ENCODE data around the gene NLE1. TPM values are rescaled to one million over a fixed set of nuclear protein-coding genes. Genes with fewer than 3 reads are reported as not detected.
"Not testable (repeated sequence)": the region's sequence is repeated elsewhere in the genome, so short reads cannot be mapped to it uniquely, and the experiment has no call there.

The NLE1 gene
- total RNA-seq, 4 donors from 2014 or later = 9.6 to 16.1 (median 13.8) TPM

- WGBS = 95% methylated on average over 14 of the region's 14 CpGs
- H3K4me1 ChIP-seq = no peaks in the 10 kb centered on the region
- no peaks in the 10 kb centered on the region for H3K9me3 ChIP-seq
- H3K36me3 ChIP-seq = peaks cover 17 to 88% (median 62%) of the 10 kb centered on the region in 4 donors
- no peak overlapping the region for H3K4me3 ChIP-seq
- DNase-seq (ENCODE audit: extremely low spot score) = no peak
- intact Hi-C loops (cut with DNase I) = no loop called here
- no peak overlapping the region for H3K27ac ChIP-seq (replicated peaks in 1 of 4)
- H3K27me3 ChIP-seq = no peaks in the 10 kb centered on the region
- TF ChIP-seq CTCF (IDR thresholded peaks at IDR 0.05) (no peak), POLR2AphosphoS5 (IDR thresholded peaks at IDR 0.05) (no peak), EP300 (IDR thresholded peaks at IDR 0.05) (no peak), POLR2A (IDR thresholded peaks at IDR 0.05; ENCODE audit: low read depth) (no peak)
These were observed 41.1 kb downstream of the NLE1 start for GRCh38 chr17:35101036-35101435.

- Histone ChIP-seq H3K4me1 (no peaks in the 10 kb centered on the region), H3K9me3 (no peaks in the 10 kb centered on the region), H3K4me3 (no peak overlapping the region), H3K27ac (replicated peaks in 1 of 4) (no peak overlapping the region), H3K27me3 (no peaks in the 10 kb centered on the region), H3K36me3 (peaks cover 17 to 78% (median 52%) of the 10 kb centered on the region in 4 donors)
- intact Hi-C loops (cut with DNase I) = no loop called here
- TF ChIP-seq EP300 (IDR thresholded peaks at IDR 0.05) (no peak), POLR2AphosphoS5 (IDR thresholded peaks at IDR 0.05) (no peak), POLR2A (IDR thresholded peaks at IDR 0.05; ENCODE audit: low read depth) (no peak), CTCF (IDR thresholded peaks at IDR 0.05) (no peak)
- 77% methylated on average over 3 of the region's 3 CpGs for WGBS
- no peak for DNase-seq (ENCODE audit: extremely low spot score)
These were observed 42.2 kb downstream of the NLE1 start for GRCh38 chr17:35099908-35100307.

- H3K27me3 ChIP-seq = no peaks in the 10 kb centered on the region
- 83% methylated on average over 2 of the region's 2 CpGs for WGBS
- H3K4me1 ChIP-seq = no peaks in the 10 kb centered on the region
- H3K36me3 ChIP-seq = peaks cover 12 to 56% (median 38%) of the 10 kb centered on the region in 4 donors
- no peak overlapping the region for H3K4me3 ChIP-seq
- H3K27ac ChIP-seq (replicated peaks in 1 of 4) = no peak overlapping the region
- no peak for DNase-seq (ENCODE audit: extremely low spot score)
- TF ChIP-seq EP300 (IDR thresholded peaks at IDR 0.05) (no peak), POLR2A (IDR thresholded peaks at IDR 0.05; ENCODE audit: low read depth) (no peak), CTCF (IDR thresholded peaks at IDR 0.05) (no peak), POLR2AphosphoS5 (IDR thresholded peaks at IDR 0.05) (no peak)
- H3K9me3 ChIP-seq = no peaks in the 10 kb centered on the region
- intact Hi-C loops (cut with DNase I) = no loop called here
These were observed 44.3 kb downstream of the NLE1 start for GRCh38 chr17:35097776-35098175.

GRCh38 chr17:35095741-35096140 is 46.4 kb downstream of the NLE1 start:
- TF ChIP-seq POLR2A (IDR thresholded peaks at IDR 0.05; ENCODE audit: low read depth) (no peak), POLR2AphosphoS5 (IDR thresholded peaks at IDR 0.05) (no peak), EP300 (IDR thresholded peaks at IDR 0.05) (no peak), CTCF (IDR thresholded peaks at IDR 0.05) (no peak)
- Histone ChIP-seq H3K4me1 (no peaks in the 10 kb centered on the region), H3K4me3 (no peak overlapping the region), H3K27me3 (no peaks in the 10 kb centered on the region), H3K36me3 (peaks cover 12 to 36% (median 20%) of the 10 kb centered on the region in 4 donors), H3K9me3 (no peaks in the 10 kb centered on the region), H3K27ac (replicated peaks in 1 of 4) (no peak overlapping the region)
- no peak for DNase-seq (ENCODE audit: extremely low spot score)
- WGBS = 100% methylated on average over 1 of the region's 1 CpG
- intact Hi-C loops (cut with DNase I) = no loop called here

GRCh38 chr17:35094902-35095301 is 47.2 kb downstream of the NLE1 start:
- 79% methylated on average over 2 of the region's 2 CpGs for WGBS
- TF ChIP-seq CTCF (IDR thresholded peaks at IDR 0.05) = no peak
- no peak for TF ChIP-seq EP300 (IDR thresholded peaks at IDR 0.05)
- TF ChIP-seq POLR2AphosphoS5 (IDR thresholded peaks at IDR 0.05) = no peak
- no peak for TF ChIP-seq POLR2A (IDR thresholded peaks at IDR 0.05; ENCODE audit: low read depth)
- Histone ChIP-seq H3K9me3 (no peaks in the 10 kb centered on the region), H3K4me1 (peaks cover 0 to 2% (median under 1%) of the 10 kb centered on the region in 4 donors), H3K27me3 (no peaks in the 10 kb centered on the region), H3K36me3 (peaks cover 7 to 28% (median 12%) of the 10 kb centered on the region in 4 donors), H3K4me3 (no peak overlapping the region), H3K27ac (replicated peaks in 1 of 4) (no peak overlapping the region)
- DNase-seq (ENCODE audit: extremely low spot score) = no peak
- intact Hi-C loops (cut with DNase I) = no loop called here

- intact Hi-C loops (cut with DNase I); H3K27ac ChIP-seq (replicated peaks in 1 of 4); DNase-seq (ENCODE audit: extremely low spot score); H3K4me3 ChIP-seq; H3K9me3 ChIP-seq; H3K27me3 ChIP-seq; H3K36me3 ChIP-seq: not testable (repeated sequence)
- WGBS = 86% methylated on average over 11 of the region's 11 CpGs
- H3K4me1 ChIP-seq = peaks cover 13 to 28% (median 26%) of the 10 kb centered on the region in 4 donors
These were observed 51.4 kb downstream of the NLE1 start for GRCh38 chr17:35090707-35091106.

All from esophagus muscularis mucosa (tissue), 4 donors.